GM18909 (cell line): ENCODE data around the gene PARD3.

Experiments used
- ATAC-seq: cut with Tn5 transposase; IDR thresholded peaks from one replicate; pipeline ENCODE4 v1.9.1; 2021; ENCODE audit warnings: mild to moderate bottlenecking; ENCODE audit not compliant: unreplicated experiment, poor library complexity

PARD3 gene

GRCh38 chr10:34601691-34602090 lies 213.4 kb downstream of the PARD3 start:
- ATAC-seq: no peak

GRCh38 chr10:34599026-34599795 lies 215.9 kb downstream of the PARD3 start:
- no peak for ATAC-seq

GRCh38 chr10:34596351-34596750 lies 218.7 kb downstream of the PARD3 start:
- ATAC-seq: no peak

GRCh38 chr10:34593930-34594329 lies 221.2 kb downstream of the PARD3 start:
- no peak for ATAC-seq

GRCh38 chr10:34593374-34593890 lies 221.7 kb downstream of the PARD3 start:
- ATAC-seq: no peak

- ATAC-seq: no peak
Observed at GRCh38 chr10:34590793-34591192, 224.3 kb downstream of the PARD3 start.

- ATAC-seq: no peak
Observed at GRCh38 chr10:34589275-34589674, 225.8 kb downstream of the PARD3 start.

GRCh38 chr10:34587680-34588019 lies 227.4 kb downstream of the PARD3 start:
- ATAC-seq: no peak

GRCh38 chr10:34587002-34587679 lies 228.0 kb downstream of the PARD3 start:
- ATAC-seq: no peak

GRCh38 chr10:34585422-34586112 lies 229.5 kb downstream of the PARD3 start:
- no peak for ATAC-seq

- no peak for ATAC-seq
Observed at GRCh38 chr10:34584164-34584563, 230.9 kb downstream of the PARD3 start.

- no peak for ATAC-seq
Observed at GRCh38 chr10:34581801-34582532, 233.1 kb downstream of the PARD3 start.

- ATAC-seq: no peak
Observed at GRCh38 chr10:34580643-34581042, 234.5 kb downstream of the PARD3 start.

GRCh38 chr10:34580214-34580613 lies 234.9 kb downstream of the PARD3 start:
- no peak for ATAC-seq

GRCh38 chr10:34578468-34578867 lies 236.6 kb downstream of the PARD3 start:
- no peak for ATAC-seq

- no peak for ATAC-seq
Observed at GRCh38 chr10:34576797-34577196, 238.3 kb downstream of the PARD3 start.

GRCh38 chr10:34575882-34576281 lies 239.2 kb downstream of the PARD3 start:
- ATAC-seq: no peak

- no peak for ATAC-seq
Observed at GRCh38 chr10:34574353-34574934, 240.7 kb downstream of the PARD3 start.

- no peak for ATAC-seq
Observed at GRCh38 chr10:34570887-34571286, 244.2 kb downstream of the PARD3 start.

- no peak for ATAC-seq
Observed at GRCh38 chr10:34567659-34568253, 247.3 kb downstream of the PARD3 start.
